Measurements from ENCODE around the gene GARIN5A.

Gene GARIN5A

GRCh38 chr19:50476224-50476906 lies at the start of gene GARIN5A, which contains the start of gene EMC10:
Gene GARIN5A, minus strand, starts transcription at chr19:50476848. Its CDS starts 460 bp downstream, at chr19:50476388.
Gene EMC10, plus strand, starts transcription at chr19:50476507. Its CDS starts 38 bp downstream, at chr19:50476545.
- Histone ChIP-seq H3K36me3 (ENCODE audit: insufficient read depth, low read length) (peaks cover 24% of the 10 kb centered on the region), H3K9me3 (ENCODE audit: low read length) (no peaks in the 10 kb centered on the region), H3K27me3 (ENCODE audit: control insufficient read depth in 1 of 2, insufficient read depth in 2 of 2, low read length in 2 of 2) (no peaks in the 10 kb centered on the region), H3K9ac (ENCODE audit: low read length) (peak within 1 kb of the TSS; percentile 71), H3K4me1 (ENCODE audit: insufficient read depth, low read length) (peaks cover 11% of the 10 kb centered on the region), H3K27ac (ENCODE audit: low read depth, low read length) (peak within 1 kb of the TSS; percentile 79), H3K4me3 (ENCODE audit: low read depth in 1 of 2, low read length in 2 of 2) (peak within 1 kb of the TSS; percentile 92 to 93)

GRCh38 chr19:50522881-50523280 lies 46.2 kb upstream of the GARIN5A start:
- Histone ChIP-seq H3K9me3 (ENCODE audit: low read length) (no peaks in the 10 kb centered on the region), H3K36me3 (ENCODE audit: insufficient read depth, low read length) (no peaks in the 10 kb centered on the region), H3K4me1 (ENCODE audit: insufficient read depth, low read length) (no peaks in the 10 kb centered on the region), H3K27me3 (ENCODE audit: control insufficient read depth in 1 of 2, insufficient read depth in 2 of 2, low read length in 2 of 2) (no peaks in the 10 kb centered on the region), H3K4me3 (ENCODE audit: low read depth in 1 of 2, low read length in 2 of 2) (no peak overlapping the region), H3K27ac (ENCODE audit: low read depth, low read length) (no peak overlapping the region), H3K9ac (ENCODE audit: low read length) (no peak overlapping the region)

- Histone ChIP-seq H3K36me3 (ENCODE audit: insufficient read depth, low read length) (no peaks in the 10 kb centered on the region), H3K4me1 (ENCODE audit: insufficient read depth, low read length) (no peaks in the 10 kb centered on the region), H3K4me3 (ENCODE audit: low read depth in 1 of 2, low read length in 2 of 2) (no peak overlapping the region), H3K27ac (ENCODE audit: low read depth, low read length) (no peak overlapping the region), H3K9ac (ENCODE audit: low read length) (no peak overlapping the region), H3K9me3 (ENCODE audit: low read length) (no peaks in the 10 kb centered on the region), H3K27me3 (ENCODE audit: control insufficient read depth in 1 of 2, insufficient read depth in 2 of 2, low read length in 2 of 2) (no peaks in the 10 kb centered on the region)
Observed at GRCh38 chr19:50520822-50521465, 44.3 kb upstream of the GARIN5A start.

- H3K9me3 ChIP-seq (ENCODE audit: low read length): no peaks in the 10 kb centered on the region
- no peak overlapping the region for H3K9ac ChIP-seq (ENCODE audit: low read length)
- H3K4me3 ChIP-seq (ENCODE audit: low read depth in 1 of 2, low read length in 2 of 2): no peak overlapping the region
- H3K36me3 ChIP-seq (ENCODE audit: insufficient read depth, low read length): no peaks in the 10 kb centered on the region
- no peak overlapping the region for H3K27ac ChIP-seq (ENCODE audit: low read depth, low read length)
- H3K4me1 ChIP-seq (ENCODE audit: insufficient read depth, low read length): no peaks in the 10 kb centered on the region
- H3K27me3 ChIP-seq (ENCODE audit: control insufficient read depth in 1 of 2, insufficient read depth in 2 of 2, low read length in 2 of 2): peaks cover 0 to 9% of the 10 kb centered on the region in 2 donors
Observed at GRCh38 chr19:50519006-50519575, 42.4 kb upstream of the GARIN5A start.

- H3K27ac ChIP-seq (ENCODE audit: low read depth, low read length): no peak overlapping the region
- peaks cover 0 to 10% of the 10 kb centered on the region in 2 donors for H3K27me3 ChIP-seq (ENCODE audit: control insufficient read depth in 1 of 2, insufficient read depth in 2 of 2, low read length in 2 of 2)
- H3K4me3 ChIP-seq (ENCODE audit: low read depth in 1 of 2, low read length in 2 of 2): no peak overlapping the region
- H3K9me3 ChIP-seq (ENCODE audit: low read length): no peaks in the 10 kb centered on the region
- H3K36me3 ChIP-seq (ENCODE audit: insufficient read depth, low read length): no peaks in the 10 kb centered on the region
- no peak overlapping the region for H3K9ac ChIP-seq (ENCODE audit: low read length)
- H3K4me1 ChIP-seq (ENCODE audit: insufficient read depth, low read length): no peaks in the 10 kb centered on the region
Observed at GRCh38 chr19:50518091-50519005, 41.7 kb upstream of the GARIN5A start.

- Histone ChIP-seq H3K9me3 (ENCODE audit: low read length) (no peaks in the 10 kb centered on the region), H3K36me3 (ENCODE audit: insufficient read depth, low read length) (no peaks in the 10 kb centered on the region), H3K27ac (ENCODE audit: low read depth, low read length) (no peak overlapping the region), H3K4me1 (ENCODE audit: insufficient read depth, low read length) (no peaks in the 10 kb centered on the region), H3K9ac (ENCODE audit: low read length) (no peak overlapping the region), H3K27me3 (ENCODE audit: control insufficient read depth in 1 of 2, insufficient read depth in 2 of 2, low read length in 2 of 2) (peaks cover 0 to 12% of the 10 kb centered on the region in 2 donors), H3K4me3 (ENCODE audit: low read depth in 1 of 2, low read length in 2 of 2) (no peak overlapping the region)
Observed at GRCh38 chr19:50517704-50518075, 41.0 kb upstream of the GARIN5A start.

- Histone ChIP-seq H3K9me3 (ENCODE audit: low read length) (no peaks in the 10 kb centered on the region), H3K4me1 (ENCODE audit: insufficient read depth, low read length) (no peaks in the 10 kb centered on the region), H3K36me3 (ENCODE audit: insufficient read depth, low read length) (no peaks in the 10 kb centered on the region), H3K27ac (ENCODE audit: low read depth, low read length) (no peak overlapping the region), H3K9ac (ENCODE audit: low read length) (no peak overlapping the region), H3K4me3 (ENCODE audit: low read depth in 1 of 2, low read length in 2 of 2) (no peak overlapping the region), H3K27me3 (ENCODE audit: control insufficient read depth in 1 of 2, insufficient read depth in 2 of 2, low read length in 2 of 2) (peaks cover 0 to 12% of the 10 kb centered on the region in 2 donors)
Observed at GRCh38 chr19:50516964-50517703, 40.5 kb upstream of the GARIN5A start.

GRCh38 chr19:50516456-50516855 lies 39.8 kb upstream of the GARIN5A start:
- Histone ChIP-seq H3K4me1 (ENCODE audit: insufficient read depth, low read length) (peaks cover 6% of the 10 kb centered on the region), H3K27me3 (ENCODE audit: control insufficient read depth in 1 of 2, insufficient read depth in 2 of 2, low read length in 2 of 2) (peaks cover 0 to 12% of the 10 kb centered on the region in 2 donors), H3K4me3 (ENCODE audit: low read depth in 1 of 2, low read length in 2 of 2) (no peak overlapping the region), H3K36me3 (ENCODE audit: insufficient read depth, low read length) (no peaks in the 10 kb centered on the region), H3K9ac (ENCODE audit: low read length) (no peak overlapping the region), H3K27ac (ENCODE audit: low read depth, low read length) (no peak overlapping the region), H3K9me3 (ENCODE audit: low read length) (no peaks in the 10 kb centered on the region)

GRCh38 chr19:50515168-50515561 lies 38.5 kb upstream of the GARIN5A start:
- Histone ChIP-seq H3K27me3 (ENCODE audit: control insufficient read depth in 1 of 2, insufficient read depth in 2 of 2, low read length in 2 of 2) (peaks cover 0 to 12% of the 10 kb centered on the region in 2 donors), H3K36me3 (ENCODE audit: insufficient read depth, low read length) (no peaks in the 10 kb centered on the region), H3K27ac (ENCODE audit: low read depth, low read length) (no peak overlapping the region), H3K4me3 (ENCODE audit: low read depth in 1 of 2, low read length in 2 of 2) (no peak overlapping the region), H3K9me3 (ENCODE audit: low read length) (no peaks in the 10 kb centered on the region), H3K4me1 (ENCODE audit: insufficient read depth, low read length) (peaks cover 12% of the 10 kb centered on the region), H3K9ac (ENCODE audit: low read length) (no peak overlapping the region)

- H3K27me3 ChIP-seq (ENCODE audit: control insufficient read depth in 1 of 2, insufficient read depth in 2 of 2, low read length in 2 of 2): peaks cover 0 to 12% of the 10 kb centered on the region in 2 donors
- no peak overlapping the region for H3K4me3 ChIP-seq (ENCODE audit: low read depth in 1 of 2, low read length in 2 of 2)
- peaks cover 16% of the 10 kb centered on the region for H3K4me1 ChIP-seq (ENCODE audit: insufficient read depth, low read length)
- H3K9me3 ChIP-seq (ENCODE audit: low read length): no peaks in the 10 kb centered on the region
- H3K36me3 ChIP-seq (ENCODE audit: insufficient read depth, low read length): no peaks in the 10 kb centered on the region
- no peak overlapping the region for H3K27ac ChIP-seq (ENCODE audit: low read depth, low read length)
- no peak overlapping the region for H3K9ac ChIP-seq (ENCODE audit: low read length)
Observed at GRCh38 chr19:50514346-50515167, 37.9 kb upstream of the GARIN5A start.
